ENCODE data around the gene PCARE. TPM values are rescaled to one million over a fixed set of nuclear protein-coding genes. Genes with fewer than 3 reads are reported as not detected.

The PCARE gene
- total RNA-seq, 1 experiment from 2014 or later = not detected

DNA sequence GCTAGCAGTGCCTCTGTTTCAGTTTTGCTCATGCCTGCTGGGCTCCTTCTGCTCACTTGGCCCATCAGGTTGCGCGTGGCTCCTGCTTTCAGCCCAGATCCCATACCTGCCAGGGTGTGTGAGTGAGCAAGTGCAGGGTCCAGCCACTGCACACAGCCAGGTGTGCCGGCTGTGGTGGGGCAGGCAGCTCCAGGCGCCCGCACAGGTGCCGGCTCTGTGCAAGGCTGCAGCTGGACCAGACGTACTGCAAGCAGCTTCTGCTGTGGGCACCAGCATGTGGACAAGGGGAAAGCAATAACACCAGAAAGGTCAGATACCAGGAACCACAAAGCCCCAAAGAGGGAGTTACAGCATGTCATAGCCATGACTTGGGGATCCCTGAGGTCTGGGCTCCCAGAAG is 5.6 kb upstream of the PCARE start:
- no peak for DNase-seq (ENCODE audit: low read depth in 1 of 2, low spot score in 2 of 2)
- Histone ChIP-seq H3K4me3 (no peak overlapping the region), H3K27me3 (replicated peaks) (no peaks in the 10 kb centered on the region)

DNA sequence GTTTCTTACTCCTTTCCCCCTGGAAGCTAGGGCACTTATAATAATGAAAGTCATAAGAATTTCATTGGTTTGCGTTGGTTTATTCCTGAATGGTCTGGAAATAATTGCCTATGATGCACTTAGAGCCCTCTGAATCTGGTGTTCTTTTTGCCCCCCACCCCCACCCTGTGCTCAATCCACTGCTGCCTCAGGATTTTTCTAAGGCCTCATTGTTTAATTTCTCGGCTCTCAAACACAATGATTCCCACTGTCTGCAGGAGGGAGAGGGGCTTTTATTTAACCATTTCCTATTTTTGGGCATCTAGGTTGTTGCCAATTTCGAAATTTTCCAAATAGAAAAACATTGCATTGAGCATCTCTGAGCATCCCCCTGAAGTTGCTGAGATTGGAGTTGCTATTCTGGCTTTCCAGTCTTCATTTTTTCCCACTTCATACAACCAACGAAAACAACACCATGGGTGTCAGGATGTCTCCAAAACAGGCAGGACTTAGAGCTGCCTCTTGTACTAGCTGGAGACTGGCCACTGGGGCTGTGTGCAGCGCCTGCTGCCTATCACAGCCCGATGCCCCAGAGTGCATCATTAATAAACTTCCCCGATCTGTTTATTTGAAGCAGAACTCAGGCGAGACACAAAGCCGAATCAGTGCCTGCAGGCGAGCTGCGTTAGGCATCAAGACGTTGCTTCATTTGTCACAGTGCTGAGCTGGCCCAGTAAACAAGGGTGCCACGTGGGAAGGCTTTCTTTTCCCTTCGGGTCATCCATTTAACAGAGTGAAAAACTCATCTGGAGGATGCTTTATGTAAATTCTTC is 1.8 kb upstream of the PCARE start:
- H3K27ac ChIP-seq = no peak overlapping the region
- peak in 1 of 2 experiments; percentile 6 for DNase-seq (ENCODE audit: low read depth in 1 of 2, low spot score in 2 of 2)

More for the DNA sequence above, 5.6 kb upstream of the PCARE start:
- Histone ChIP-seq H3K27ac (no peak overlapping the region), H3K9me3 (replicated peaks) (no peaks in the 10 kb centered on the region), H3K36me3 (no peaks in the 10 kb centered on the region), H3K4me1 (replicated peaks) (peaks cover 5% of the 10 kb centered on the region; the same call in 1 of the 2 replicates)

DNA sequence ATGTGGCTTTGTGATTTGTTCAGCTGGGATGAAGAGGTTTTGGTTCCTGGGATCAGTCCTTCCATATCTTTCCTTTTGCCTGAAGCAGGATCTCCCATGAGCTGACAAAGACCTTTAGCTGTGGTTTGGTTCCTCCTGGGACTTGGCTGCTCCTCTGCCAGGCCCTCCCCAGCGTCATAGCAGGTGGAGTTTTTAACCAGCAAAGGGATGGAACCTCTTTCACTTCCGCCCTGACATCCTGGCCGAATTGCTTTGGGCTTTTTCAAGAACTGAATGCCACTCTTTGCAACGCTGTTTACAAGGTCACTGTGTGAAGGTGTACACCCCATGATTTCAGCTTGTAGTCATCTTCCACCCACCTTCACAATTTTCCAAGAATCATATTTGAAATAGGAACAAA is 390 bp downstream of the PCARE start:
- Histone ChIP-seq H3K36me3 (no peaks in the 10 kb centered on the region), H3K9me3 (replicated peaks) (no peaks in the 10 kb centered on the region), H3K27me3 (replicated peaks) (no peaks in the 10 kb centered on the region), H3K4me1 (replicated peaks) (peaks cover 5% of the 10 kb centered on the region; the same call in 1 of the 2 replicates), H3K4me3 (no peak overlapping the region), H3K27ac (no peak overlapping the region)
- DNase-seq (ENCODE audit: low read depth in 1 of 2, low spot score in 2 of 2) = no peak

More for the DNA sequence above, 1.8 kb upstream of the PCARE start:
- peaks cover 5% of the 10 kb centered on the region; the same call in 1 of the 2 replicates for H3K4me1 ChIP-seq (replicated peaks)
- no peaks in the 10 kb centered on the region for H3K27me3 ChIP-seq (replicated peaks)
- H3K9me3 ChIP-seq (replicated peaks) = no peaks in the 10 kb centered on the region
- no peak overlapping the region for H3K4me3 ChIP-seq
- H3K36me3 ChIP-seq = no peaks in the 10 kb centered on the region

DNA sequence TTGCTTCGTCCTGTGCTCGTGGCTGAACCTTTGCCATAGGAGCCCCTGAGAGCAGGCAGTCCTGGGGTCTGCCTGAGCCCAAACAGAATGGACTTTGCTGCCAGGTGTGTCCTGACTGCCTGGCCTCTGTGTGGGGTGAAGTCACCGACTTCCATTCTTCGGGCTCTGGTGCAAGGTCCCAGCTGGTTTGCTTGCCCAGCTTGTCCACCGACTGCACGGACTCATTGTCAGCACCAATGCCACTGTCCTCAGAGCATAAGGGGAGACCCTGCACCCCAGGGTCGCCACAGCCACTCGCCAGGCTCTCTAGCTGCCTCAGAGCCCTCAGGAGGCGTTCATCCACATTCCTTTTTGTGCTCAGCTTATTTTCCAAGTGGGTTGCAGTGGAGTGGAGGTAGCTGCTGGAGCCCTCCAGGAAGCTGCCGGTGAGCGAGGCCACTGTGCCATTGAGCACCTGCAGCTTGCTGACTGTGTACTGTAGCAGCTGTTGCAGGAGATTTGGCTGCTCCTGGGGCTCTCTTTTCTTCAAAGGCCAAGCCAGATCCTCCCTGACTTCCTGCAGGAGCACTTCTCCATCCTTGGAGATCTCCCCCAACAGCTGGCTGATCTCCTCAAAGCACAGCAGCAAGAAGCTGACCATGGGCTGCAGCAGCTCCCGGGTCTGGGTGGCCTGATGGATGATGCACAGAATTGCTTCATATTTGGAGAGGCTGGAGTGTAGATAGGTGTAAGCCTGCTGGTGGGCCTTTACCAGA is 1.2 kb downstream of the PCARE start:
- H3K27ac ChIP-seq = no peak overlapping the region

DNA sequence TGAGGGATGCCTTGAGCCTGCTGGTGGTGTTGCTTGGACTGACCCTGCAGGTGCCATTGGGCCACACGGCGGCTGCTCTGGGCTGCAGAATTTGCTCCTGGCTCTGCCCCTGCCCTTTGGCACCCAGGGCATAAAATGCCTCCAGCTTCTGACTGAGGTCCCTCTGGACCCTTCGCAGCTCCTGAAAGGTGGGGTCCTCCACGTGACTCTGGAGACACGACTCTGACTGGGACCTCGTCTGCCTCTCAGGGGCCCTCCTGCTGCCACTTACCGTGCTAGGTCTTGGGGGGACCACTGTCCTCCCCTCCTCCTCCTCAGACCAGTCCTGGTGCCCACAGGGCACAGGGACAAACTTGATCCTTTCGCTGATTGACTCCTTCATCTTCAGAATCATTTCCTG is 2.1 kb downstream of the PCARE start:
- Histone ChIP-seq H3K27me3 (replicated peaks) (no peaks in the 10 kb centered on the region), H3K36me3 (no peaks in the 10 kb centered on the region), H3K27ac (no peak overlapping the region), H3K9me3 (replicated peaks) (no peaks in the 10 kb centered on the region), H3K4me3 (no peak overlapping the region), H3K4me1 (replicated peaks) (peaks cover 5% of the 10 kb centered on the region; the same call in 1 of the 2 replicates)
- no peak for DNase-seq (ENCODE audit: low read depth in 1 of 2, low spot score in 2 of 2)

More for the DNA sequence above, 1.2 kb downstream of the PCARE start:
- no peaks in the 10 kb centered on the region for H3K27me3 ChIP-seq (replicated peaks)
- no peaks in the 10 kb centered on the region for H3K36me3 ChIP-seq
- no peaks in the 10 kb centered on the region for H3K9me3 ChIP-seq (replicated peaks)
- no peak overlapping the region for H3K4me3 ChIP-seq
- peaks cover 5% of the 10 kb centered on the region; the same call in 1 of the 2 replicates for H3K4me1 ChIP-seq (replicated peaks)
- DNase-seq (ENCODE audit: low read depth in 1 of 2, low spot score in 2 of 2) = no peak

DNA sequence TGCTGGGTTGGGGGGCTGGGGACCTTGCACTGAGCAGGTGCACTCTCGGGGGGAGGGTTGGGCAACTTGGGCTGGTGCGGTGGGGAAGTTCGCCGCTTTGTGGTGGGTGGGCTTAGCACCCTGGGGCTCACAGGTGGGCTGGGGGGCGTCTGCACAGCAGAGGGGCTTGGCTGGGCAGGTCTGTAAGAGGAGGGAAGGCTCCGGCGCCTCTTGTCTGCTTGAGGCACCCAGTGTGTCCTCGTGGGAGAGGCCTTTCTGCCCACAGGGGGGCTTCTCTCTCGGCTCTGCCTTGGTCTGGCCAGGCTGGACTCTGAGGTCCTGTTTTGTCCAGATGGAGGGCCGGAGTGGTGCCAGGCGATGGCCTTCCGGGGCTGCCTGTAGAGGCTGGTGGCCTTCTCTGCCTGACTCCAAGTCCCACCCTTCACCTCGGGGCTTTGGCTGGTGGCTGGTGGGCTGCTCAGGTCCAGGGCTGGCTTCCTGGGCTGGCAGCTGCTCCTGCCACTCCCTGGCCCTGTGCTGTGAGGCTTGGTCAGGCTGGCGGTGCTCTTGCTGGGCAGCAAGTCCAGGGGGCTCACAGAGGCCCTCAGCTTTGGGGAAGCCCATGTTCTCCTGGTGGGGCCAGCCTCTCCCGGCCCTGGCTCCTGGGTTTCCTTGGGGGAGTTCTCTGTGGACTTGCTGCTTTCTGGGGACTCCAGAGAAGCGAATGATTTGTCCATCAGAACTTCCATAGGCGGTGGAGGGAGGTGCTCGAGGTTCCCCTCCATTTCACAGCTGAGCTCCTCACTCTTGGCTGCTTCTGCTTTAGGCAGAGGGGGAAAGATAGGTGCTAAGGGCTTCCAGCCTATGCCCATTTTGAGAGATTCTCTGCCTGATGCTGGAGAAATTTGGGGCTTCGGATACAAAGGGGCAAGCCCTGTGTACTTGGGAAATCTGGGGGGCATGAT is 3.0 kb downstream of the PCARE start:
- DNase-seq (ENCODE audit: low read depth in 1 of 2, low spot score in 2 of 2) = no peak
- peaks cover 3% of the 10 kb centered on the region; the same call in 1 of the 2 replicates for H3K4me1 ChIP-seq (replicated peaks)
- H3K27me3 ChIP-seq (replicated peaks) = no peaks in the 10 kb centered on the region
- no peaks in the 10 kb centered on the region for H3K36me3 ChIP-seq
- no peaks in the 10 kb centered on the region for H3K9me3 ChIP-seq (replicated peaks)
- no peak overlapping the region for H3K4me3 ChIP-seq
- H3K27ac ChIP-seq = no peak overlapping the region

DNA sequence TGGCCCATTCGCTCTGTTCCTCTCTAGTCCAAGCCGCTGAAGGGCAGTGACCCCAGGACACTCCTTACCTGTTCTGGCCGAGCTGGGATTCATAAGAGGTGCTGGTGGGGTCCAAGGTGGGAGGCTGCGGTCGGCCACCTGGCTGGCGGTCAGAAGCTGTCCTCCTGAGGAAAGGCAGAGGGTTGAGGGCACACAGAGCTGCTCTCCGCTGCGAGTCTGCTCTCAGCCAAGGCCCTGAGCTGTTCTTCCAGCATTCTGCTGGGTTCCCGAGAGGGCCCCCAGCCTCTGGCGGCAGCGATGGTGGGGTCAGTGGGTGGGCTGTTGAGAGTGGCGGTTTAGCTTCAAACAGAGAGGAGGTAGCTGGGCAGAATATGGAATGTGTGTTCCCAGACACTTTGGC is 3.8 kb downstream of the PCARE start:
- no peaks in the 10 kb centered on the region for H3K36me3 ChIP-seq
- DNase-seq (ENCODE audit: low read depth in 1 of 2, low spot score in 2 of 2) = no peak
- no peak overlapping the region for H3K27ac ChIP-seq

DNA sequence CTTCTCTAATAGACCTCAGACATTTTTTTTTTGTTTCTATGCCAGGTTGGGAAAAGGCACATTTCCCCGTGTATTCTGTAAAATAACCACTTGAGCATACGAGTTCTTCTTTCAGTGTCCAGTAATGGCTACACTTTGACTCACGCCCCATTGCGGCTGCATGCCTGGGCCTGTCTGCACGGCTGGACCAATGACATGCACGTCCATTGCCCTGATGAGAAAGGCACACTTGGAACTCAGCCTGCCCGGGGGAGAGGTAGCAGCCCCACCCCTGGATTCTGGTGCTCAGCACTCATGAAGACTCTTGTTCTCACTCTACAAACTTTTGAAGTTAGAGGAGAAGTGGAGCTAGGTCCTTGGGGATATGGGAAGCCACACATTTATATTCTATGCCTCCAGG is 5.8 kb downstream of the PCARE start:
- no peaks in the 10 kb centered on the region for H3K4me1 ChIP-seq (replicated peaks)
- H3K27ac ChIP-seq = no peak overlapping the region

More for the DNA sequence above, 3.8 kb downstream of the PCARE start:
- H3K4me3 ChIP-seq = no peak overlapping the region
- no peaks in the 10 kb centered on the region for H3K27me3 ChIP-seq (replicated peaks)
- no peaks in the 10 kb centered on the region for H3K4me1 ChIP-seq (replicated peaks)
- no peaks in the 10 kb centered on the region for H3K9me3 ChIP-seq (replicated peaks)

DNA sequence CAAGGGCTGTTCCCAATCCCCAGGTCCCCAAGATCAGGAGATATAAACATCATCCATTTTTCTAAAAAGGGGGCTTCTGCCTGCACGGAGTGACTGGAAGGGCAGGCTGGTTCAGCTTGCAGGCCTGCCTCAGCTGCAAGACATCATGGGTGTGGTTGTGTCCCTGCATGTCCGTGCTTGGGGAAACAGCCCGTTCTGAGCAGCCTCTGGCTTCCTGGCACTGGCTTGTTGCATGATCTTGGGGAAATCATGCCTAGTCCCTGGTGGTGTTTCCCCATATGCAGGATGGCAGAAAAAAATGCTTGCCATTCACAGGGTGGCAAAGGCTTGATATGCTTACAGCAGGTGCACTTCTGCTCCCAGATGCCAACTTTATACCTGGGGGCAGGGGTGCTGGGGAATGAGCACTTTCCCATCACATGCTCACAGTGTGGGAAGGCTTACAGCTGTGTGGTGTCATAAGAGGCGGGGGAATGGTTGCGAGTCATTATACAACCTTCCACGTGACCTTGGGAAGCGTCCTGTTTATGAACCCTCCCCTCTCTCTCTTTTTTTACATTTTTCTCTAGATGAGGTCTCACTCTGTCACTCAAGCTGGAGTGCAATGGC is 7.2 kb downstream of the PCARE start:
- no peak for DNase-seq (ENCODE audit: low read depth in 1 of 2, low spot score in 2 of 2)
- H3K36me3 ChIP-seq = no peaks in the 10 kb centered on the region
- H3K27me3 ChIP-seq (replicated peaks) = no peaks in the 10 kb centered on the region
- H3K9me3 ChIP-seq (replicated peaks) = no peaks in the 10 kb centered on the region
- H3K27ac ChIP-seq = no peak overlapping the region
- H3K4me1 ChIP-seq (replicated peaks) = no peaks in the 10 kb centered on the region
- H3K4me3 ChIP-seq = no peak overlapping the region

More for the DNA sequence above, 5.8 kb downstream of the PCARE start:
- H3K27me3 ChIP-seq (replicated peaks) = no peaks in the 10 kb centered on the region
- no peak for DNase-seq (ENCODE audit: low read depth in 1 of 2, low spot score in 2 of 2)
- H3K4me3 ChIP-seq = no peak overlapping the region
- no peaks in the 10 kb centered on the region for H3K36me3 ChIP-seq
- no peaks in the 10 kb centered on the region for H3K9me3 ChIP-seq (replicated peaks)

DNA sequence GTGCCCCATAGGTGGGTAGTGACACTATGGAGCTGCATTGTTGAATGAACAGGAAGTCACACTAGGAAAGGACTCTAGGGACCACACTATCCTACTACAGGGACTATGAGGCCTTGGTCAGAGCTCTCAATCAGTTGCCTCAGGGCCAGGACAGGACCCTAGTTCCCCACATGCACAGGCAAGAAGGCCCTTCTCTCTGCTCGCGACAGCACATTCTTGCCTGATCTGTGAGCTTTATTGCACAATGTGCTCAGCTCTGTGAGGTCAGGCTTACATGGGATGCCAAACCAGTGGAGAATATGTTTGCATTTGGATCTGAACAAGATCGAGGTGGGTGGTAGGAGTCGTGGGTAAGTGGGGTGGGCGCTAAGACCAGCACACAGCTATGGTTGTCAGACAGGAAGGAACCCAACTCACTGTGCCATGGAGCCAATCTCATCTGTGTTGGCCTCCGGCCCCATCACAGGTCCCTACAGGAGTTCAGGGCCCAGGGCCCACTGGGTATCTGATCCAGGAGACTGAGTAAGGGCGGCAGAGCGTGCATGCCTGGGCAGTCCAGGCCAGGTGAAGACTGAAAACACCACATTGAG is 8.0 kb downstream of the PCARE start:
- Histone ChIP-seq H3K9me3 (replicated peaks) (no peaks in the 10 kb centered on the region), H3K36me3 (no peaks in the 10 kb centered on the region), H3K27ac (no peak overlapping the region), H3K4me3 (no peak overlapping the region), H3K27me3 (replicated peaks) (no peaks in the 10 kb centered on the region), H3K4me1 (replicated peaks) (no peaks in the 10 kb centered on the region)
- no peak for DNase-seq (ENCODE audit: low read depth in 1 of 2, low spot score in 2 of 2)

DNA sequence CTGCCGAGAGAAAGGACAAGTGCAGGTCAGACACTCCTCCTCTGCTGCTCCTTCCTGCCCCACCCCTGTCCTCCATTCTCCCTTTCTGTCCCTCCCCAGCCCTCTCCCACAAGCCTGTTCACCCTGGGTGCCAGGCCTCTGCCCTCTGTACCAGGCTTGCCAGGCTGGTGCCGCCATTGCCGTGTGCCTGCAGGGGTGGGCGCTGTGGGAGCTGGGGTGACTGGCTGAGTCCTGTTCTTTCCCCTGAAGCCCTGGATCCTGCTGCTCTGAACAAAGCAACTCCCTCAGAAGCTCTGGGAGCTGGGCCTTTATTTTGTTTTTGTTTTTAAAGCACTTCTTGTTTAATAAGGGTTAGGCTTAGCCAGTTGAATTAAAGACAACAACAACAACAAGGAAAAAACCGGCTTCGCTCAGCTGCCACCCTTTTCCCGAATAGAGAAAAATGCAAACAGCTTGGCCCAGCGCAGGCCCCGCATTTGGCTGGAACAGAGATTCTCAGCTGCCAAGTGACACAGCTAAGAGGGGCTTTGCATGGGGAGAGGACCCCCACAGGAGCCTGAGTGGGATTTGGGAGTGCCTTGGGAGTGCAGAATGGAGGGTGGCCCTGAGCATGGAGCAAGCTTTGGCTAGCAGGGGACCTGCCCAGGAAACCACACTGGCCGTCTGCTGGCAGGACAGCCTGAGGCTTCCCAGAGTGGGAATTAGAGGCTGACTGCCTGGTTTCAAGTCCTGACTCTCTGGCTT is 9.1 kb downstream of the PCARE start:
- H3K27me3 ChIP-seq (replicated peaks) = no peaks in the 10 kb centered on the region
- H3K4me3 ChIP-seq = no peak overlapping the region
- no peaks in the 10 kb centered on the region for H3K36me3 ChIP-seq
- no peaks in the 10 kb centered on the region for H3K4me1 ChIP-seq (replicated peaks)
- H3K9me3 ChIP-seq (replicated peaks) = no peaks in the 10 kb centered on the region
- no peak overlapping the region for H3K27ac ChIP-seq
- no peak for DNase-seq (ENCODE audit: low read depth in 1 of 2, low spot score in 2 of 2)

DNA sequence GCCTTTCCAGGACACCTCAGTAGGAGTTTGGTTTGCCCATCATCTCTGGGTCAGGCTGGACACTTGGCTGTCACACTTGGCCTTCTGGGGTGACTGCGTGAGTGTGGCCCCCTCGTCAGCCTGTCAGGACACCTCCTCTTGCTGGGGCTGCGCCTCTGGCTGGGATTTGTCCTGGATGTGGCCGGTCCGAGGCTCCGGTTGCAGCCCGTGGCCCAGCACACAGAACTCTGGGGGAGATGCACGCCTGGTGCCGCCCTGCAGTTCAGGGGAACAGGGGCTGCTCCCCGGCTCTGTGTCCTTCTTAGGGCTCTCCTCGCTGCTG is 9.6 kb downstream of the PCARE start:
- no peak for DNase-seq (ENCODE audit: low read depth in 1 of 2, low spot score in 2 of 2)
- Histone ChIP-seq H3K36me3 (no peaks in the 10 kb centered on the region), H3K9me3 (replicated peaks) (no peaks in the 10 kb centered on the region), H3K4me3 (no peak overlapping the region), H3K4me1 (replicated peaks) (no peaks in the 10 kb centered on the region), H3K27me3 (replicated peaks) (no peaks in the 10 kb centered on the region), H3K27ac (no peak overlapping the region)

Measured in SJSA1 (cell line).